ENCODE data around the gene CIBAR2.

CIBAR2 gene

DNA sequence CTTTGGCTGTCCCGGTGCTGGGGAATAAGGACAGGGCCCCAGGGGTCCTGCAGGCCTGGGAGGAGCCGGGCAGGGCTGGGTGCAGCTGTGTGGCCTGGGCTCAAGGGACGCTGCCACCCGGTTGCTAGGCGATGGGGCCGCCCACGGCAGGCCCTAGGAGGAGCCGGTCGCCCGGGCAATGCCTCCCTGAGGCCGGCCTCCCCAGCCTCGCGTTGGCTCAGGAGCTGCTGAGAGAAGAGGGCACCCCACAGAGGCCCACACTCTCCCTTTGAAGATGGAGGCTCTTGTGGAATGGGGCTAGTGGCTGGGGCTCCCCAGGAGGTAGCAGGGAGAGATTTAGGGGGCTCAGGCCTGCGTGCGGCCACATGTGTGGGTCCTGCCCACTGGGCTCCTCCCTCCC is at the start of gene CIBAR2:
Gene CIBAR2 (minus strand): TSS at position 109 of the 400 bp plus-strand sequence. CDS start 120 bp downstream, outside the sequence.
- no peak for DNase-seq

DNA sequence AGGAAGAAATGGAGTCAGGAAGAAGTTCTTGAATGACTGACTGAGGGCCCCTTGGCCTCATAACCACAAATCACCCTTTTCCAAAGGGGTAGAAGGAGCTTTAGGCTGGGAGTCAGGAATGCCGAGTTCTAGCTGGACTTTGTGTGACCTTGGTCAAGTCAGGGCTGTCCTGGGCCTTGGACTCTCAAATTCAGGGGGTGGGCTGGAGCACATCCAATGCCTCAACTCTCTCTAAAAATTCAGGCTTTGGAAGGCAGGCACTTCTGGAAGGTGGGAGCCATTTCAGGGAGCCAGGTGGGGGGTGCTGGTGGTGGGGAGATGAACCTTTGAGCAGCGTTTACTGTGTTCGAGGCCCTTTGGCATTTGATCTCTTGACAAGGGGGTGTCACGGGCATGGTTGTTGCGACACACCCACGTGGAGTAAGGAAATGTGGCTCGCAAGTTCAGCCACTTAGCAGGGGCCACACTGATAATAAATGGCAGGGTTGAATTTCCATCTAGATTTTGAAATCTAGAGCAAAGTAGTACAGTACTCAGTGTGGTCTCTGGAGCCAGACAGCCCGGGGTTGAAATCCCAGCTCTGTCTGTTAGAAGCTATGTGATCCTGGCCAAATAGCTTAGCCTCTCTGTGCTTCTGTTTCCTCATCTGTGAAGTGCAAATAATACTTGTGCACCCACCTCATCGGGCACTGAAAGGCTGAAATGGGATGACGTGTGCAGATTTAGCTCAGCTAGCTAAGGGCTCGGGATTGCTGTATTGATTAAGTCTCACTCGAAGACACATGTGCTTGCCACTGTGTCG is 47.1 kb upstream of the CIBAR2 start:
- DNase-seq, result no peak

DNA sequence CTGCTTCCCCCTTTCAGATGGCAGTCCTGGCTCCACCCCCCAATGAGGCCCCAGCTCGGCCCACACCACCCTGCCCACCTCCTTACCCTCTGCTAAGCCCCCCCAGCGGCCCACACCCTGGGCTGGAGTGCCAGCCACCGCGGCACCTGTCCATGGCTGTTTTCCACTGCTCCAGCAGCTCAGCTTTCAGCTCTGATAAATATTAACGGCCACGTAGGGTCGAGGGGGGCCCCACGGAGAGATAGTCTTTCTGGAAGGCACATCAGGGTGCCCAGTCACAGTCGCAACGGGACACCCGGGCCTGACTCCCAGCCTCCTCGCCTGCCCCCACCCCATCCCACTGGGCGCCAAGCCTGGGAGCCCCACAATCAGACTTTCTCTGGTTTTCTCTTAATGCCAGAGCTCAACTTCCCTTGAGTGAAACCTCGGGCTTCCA is 46.5 kb upstream of the CIBAR2 start:
- no peak for DNase-seq

GRCh38 chr16:85157813-85158742 is 45.8 kb upstream of the CIBAR2 start:
- DNase-seq, result no peak

- no peak for DNase-seq
Measured at GRCh38 chr16:85157372-85157771, 45.1 kb upstream of the CIBAR2 start.

DNA sequence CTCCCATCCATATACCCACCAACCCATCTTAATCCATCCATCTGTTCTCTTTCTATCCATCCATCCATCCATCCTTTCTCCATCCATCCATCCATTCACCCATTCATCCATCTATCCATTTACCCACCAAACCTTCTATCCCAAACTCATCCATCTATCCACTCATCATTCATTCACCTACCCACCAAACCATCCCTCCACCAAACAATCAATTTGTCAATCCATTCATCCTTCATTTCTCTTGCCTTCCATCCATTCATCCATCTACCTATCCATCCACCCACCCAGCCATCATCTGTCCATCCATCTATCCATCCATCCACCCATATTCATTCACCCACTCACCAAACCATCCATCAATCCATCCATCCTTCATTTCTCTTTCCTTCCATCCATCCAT is 44.6 kb upstream of the CIBAR2 start:
- DNase-seq, result no peak

- DNase-seq, result no peak
Measured at GRCh38 chr16:85156440-85156839, 44.2 kb upstream of the CIBAR2 start.

DNA sequence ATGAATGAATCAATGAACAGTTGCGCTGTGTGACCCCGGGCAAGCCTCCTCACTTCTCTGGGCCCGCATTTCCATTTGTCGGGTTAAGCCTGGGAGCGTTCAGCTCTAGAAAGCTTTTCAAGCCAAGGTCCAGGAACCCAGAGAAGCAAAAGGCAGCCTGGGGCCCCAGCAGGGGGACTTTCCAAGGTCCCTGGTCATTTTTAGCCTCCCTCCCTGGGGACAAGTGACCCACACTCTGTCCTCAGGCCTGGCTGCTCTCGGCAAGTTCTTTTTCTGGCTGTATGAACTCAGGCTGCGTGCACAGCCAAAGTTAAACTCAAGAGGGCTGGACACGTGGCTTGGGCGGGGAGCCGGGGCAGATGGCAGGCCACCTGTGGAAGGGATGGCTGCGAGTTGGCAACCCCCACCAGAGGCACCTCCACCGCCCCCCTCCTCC is 41.4 kb upstream of the CIBAR2 start:
- no peak for DNase-seq

DNA sequence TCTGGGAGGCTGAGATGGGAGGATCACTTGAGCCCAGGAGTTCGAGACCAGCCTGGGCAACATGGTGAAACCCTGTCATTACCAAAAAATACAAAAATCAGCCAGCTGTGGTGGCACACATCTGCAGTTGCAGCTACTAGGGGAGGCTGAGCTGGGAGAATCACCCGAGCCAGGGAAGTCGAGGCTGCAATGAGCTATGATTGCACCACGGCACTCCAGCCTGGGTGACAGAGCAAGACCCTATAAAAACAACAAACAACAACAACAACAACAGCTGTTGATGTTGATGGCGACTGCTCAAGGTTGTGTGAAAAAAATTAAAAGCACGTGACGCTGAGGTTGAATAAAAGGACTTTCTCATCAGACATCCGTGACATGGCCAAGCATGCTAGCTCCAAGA is 40.8 kb upstream of the CIBAR2 start:
- no peak for DNase-seq

DNA sequence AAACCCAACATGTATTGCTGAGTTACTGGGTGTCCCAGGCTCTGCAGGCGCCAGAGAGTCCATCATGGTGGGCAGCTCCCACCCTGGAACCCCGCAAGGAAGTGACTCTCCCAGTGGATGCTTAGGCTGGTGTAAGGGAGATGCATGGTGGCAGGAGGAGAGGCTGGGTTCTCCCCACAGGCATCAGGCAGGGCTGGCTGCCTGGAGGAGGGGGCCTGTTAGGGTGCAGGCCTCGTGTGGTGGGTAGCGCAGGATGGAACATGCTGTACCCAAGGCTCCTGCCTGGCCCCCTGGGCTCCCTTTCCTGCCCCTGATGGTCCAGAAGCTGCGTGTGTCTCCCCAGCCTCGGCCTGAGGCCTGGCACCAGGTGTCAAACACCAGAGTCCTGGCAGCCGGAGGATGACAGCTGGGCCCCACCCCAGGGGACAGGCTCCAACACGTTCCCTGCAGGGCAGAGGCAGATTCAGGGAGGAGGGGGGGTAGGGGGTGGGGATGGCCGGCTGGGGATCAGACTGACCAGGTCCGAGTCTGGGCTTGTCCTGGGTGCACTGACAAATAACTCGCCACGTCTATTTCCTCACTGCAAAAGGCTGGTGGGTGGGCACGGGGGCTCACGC is 40.2 kb upstream of the CIBAR2 start:
- DNase-seq, result no peak

DNA sequence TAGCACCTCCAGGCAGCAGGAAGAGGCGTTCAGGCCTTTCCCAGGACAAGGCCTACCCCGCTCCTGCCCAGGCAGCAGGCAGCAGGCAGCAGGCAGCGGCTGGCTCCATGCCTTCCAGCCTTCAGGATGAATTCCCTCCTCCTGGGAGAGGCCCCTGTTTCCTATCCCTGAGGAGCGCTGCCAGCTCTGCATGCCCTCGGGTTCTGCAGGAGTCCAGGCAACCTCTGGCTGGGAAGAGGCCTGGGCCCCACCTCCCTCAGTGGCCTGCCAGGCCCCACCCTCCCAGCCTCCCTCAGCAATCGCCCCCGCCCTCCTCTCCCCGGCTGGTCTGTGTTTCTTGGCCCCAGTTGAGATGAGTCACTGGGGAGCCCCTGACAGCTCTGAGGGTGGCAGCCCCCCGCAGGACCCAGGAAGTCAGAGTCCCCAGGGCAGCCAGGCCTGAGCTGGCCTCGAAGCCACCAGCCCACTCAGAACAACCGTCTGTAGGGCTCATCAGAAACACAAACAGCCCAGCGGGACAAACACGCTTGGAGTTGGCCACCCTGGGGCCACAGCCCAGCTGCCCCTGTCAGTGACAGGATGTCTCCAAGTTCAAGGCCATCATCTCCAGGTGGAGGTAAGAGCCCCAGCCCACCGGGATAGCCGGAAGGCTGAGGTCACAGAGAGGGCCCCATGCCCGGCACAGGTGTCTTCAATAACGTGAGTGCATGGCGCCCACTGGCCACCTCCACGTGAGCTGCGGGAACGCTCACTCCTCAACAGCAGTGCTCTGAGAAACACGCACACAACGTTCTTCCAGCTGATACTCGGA is 39.5 kb upstream of the CIBAR2 start:
- no peak for DNase-seq

DNA sequence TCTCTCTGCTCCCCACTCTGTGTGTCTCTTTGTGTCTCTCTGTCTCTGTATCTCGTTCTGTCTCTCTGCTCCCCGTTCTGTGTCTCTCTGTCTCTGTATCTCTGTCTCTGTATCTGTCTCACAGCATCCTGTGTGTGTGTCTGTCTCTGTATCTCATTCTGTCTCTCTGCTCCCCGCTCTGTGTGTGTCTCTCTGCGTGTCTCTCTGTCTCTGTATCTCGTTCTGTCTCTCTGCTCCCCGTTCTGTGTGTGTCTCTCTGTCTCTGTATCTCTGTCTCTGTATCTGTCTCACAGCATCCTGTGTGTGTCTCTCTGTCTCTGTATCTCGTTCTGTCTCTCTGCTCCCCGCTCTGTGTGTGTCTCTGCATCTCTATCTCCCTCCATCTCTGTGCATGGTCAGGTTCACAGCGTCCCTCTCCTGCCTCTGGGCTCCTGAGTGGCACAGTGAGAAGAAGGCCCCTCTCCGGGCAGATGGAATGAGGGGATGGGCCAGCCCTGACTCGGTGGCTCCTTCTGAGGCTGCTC is 38.9 kb upstream of the CIBAR2 start:
- no peak for DNase-seq

DNA sequence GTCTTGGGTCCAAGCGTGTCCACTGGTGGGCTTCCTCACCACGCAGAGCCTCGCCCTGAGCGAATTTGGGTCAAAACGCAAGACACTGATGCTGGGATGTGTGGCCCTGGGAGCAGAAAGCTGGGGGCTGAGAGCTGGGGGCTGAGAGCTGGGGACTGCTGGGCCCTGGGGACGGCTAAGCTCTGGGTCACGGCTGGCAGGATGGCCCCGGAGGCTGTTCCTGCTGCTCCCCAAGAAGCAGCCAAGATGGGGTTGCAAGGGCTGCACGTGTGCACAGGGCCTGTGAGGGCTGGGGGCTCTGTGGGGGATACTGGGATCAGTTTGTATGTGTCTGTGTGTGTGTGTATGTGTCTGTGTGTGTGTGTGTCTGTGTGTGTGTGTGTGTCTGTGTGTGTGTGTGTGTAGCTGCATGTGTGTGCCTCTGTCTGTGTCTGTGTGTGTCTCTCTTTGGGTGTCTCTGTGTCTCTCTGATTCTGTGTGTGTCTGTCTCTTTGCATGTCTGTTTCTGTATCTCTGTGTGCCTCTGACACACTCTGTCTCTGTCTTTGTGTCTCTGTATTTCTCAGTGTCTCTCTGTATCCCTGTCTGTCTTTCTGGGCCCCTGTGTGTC is 38.2 kb upstream of the CIBAR2 start:
- DNase-seq, result no peak

GRCh38 chr16:85149776-85150175 is 37.5 kb upstream of the CIBAR2 start:
- DNase-seq, result no peak

GRCh38 chr16:85148931-85149330 is 36.7 kb upstream of the CIBAR2 start:
- no peak for DNase-seq

DNA sequence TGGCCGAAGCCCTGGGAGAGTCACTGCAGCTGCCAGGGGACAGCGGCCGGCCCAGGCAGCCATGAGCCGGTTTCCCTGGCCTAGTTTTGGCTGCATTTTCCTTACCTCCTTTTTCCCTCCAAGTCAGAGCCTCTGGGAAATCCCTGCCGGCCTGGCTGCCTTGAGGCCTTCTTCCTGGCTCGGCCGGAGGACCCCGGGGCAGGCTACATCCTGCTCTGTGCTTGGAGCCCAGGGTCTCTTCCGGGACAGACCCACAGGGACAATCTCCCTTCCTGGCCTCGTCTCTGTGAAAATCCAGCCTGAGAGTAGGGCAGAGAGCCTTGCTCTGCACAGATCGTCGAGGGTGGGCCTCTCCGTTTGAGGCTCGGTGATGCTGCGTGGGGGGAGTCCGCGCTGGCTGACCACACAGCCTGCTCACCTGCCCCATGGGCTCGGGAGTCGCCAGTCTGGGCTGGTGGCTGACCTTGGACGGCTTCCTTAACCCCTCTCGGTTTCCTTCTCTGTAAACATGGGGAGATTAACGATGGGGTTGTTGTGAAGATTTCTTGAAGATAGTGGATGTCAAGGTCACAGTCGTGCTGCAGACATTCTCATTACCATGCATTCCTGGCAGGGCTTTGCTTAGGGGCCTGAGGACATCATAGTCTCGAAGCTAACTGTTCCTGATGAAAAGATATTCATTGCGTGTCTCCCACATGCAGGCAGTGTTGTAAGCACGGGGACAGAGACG is 34.8 kb upstream of the CIBAR2 start:
- DNase-seq, result no peak

DNA sequence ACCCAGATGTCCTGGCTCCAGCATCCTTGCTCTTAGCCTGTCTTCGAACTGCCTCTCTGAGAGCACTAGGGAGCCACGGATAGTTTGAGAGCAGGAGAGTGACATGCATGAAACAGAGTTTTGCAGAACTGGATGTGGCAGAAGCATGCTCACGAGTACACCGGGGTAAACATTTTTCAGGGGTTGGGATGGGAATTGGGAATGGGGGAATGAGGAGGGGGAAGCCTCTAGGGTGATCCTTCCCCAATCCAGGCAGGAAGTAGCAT is 34.2 kb upstream of the CIBAR2 start:
- no peak for DNase-seq

DNA sequence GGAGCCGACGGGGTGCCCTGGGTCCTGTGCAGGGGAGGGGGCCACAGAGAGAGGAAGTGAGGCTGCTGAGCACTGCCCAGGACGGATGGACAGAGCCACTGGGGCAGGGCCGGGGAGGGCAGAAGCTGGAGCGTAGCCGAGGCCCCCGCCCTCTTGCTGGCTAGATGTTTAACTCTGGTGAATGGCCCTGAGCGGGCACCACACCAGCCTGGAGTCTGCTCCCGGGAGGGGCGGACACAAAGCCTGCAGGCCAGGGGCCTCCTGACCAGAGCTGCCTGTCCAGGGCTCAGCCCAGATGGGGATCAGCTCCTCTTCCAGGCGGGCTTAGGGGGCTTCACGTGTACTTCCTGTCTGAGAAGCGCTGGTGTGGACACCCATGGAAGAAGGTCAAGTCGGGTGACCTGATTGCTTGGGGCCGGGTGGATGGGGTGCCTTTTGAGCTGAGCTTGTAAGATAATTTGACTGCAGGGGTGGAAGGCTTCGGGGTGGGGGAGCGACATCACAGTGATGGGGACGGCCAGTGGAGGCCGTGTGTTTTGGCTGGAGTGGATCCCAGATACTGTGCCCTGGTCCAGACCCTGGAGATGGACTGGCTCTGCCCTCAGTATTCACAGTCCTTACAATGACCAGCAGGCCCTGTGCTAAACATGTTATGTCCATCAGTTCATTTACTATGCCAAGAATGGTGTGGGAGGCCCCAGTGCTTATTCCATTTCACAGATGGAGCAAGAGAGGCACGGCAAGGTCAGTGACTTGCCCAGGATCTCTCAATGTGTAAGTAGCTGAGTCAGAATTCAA is 33.7 kb upstream of the CIBAR2 start:
- DNase-seq, result no peak

DNA sequence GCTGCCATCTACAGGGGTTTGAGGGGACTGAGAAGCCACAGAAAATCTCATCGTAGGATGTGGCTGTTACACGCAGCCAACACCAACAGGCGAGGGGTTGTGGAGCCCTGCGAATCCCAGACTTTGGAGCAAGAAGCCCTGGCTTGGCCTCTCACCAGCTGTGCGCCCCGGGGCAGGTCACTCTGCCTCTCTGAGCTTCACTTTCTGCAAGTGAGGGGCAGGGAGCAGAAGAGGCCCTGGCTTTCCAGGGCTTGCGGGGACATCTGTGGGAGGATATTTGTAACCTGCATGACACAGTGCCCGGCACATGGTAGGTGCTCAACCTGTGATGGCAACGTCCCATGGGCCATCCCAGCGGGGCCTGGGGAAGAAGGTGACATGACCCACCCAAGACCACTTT is 32.9 kb upstream of the CIBAR2 start:
- DNase-seq, result no peak
